ENCODE data around the gene CENPU. TPM values are rescaled to one million over a fixed set of nuclear protein-coding genes. Genes with fewer than 3 reads are reported as not detected.
"Not testable (repeated sequence)": the region's sequence is repeated elsewhere in the genome, so short reads cannot be mapped to it uniquely, and the experiment has no call there.

CENPU gene
- total RNA-seq, 2 donors from 2014 or later, result 2.6 to 15.5 TPM

- no peaks in the 10 kb centered on the region for H3K9me3 ChIP-seq
- H3K27me3 ChIP-seq (replicated peaks; ENCODE audit: insufficient read depth), result no peaks in the 10 kb centered on the region
- peak; percentile 55 for DNase-seq (ENCODE audit: low spot score)
- H3K27ac ChIP-seq, result peak overlapping the region; percentile 88 to 92
- H3K36me3 ChIP-seq, result no peaks in the 10 kb centered on the region
- intact Hi-C loops (cut with DNase I), result loop anchor here (5.0 to 10.0 kb wide), 2 partner anchors 80 to 348 kb away; partner anchors contain the start of gene ACSL1
- no peak for TF ChIP-seq POLR2A (IDR thresholded peaks at IDR 0.05)
- no peak for TF ChIP-seq CTCF (IDR thresholded peaks at IDR 0.05)
- no peak for TF ChIP-seq POLR2AphosphoS5 (IDR thresholded peaks at IDR 0.05)
- no peak overlapping the region for H3K4me3 ChIP-seq
- 58% methylated on average over 4 of the region's 4 CpGs for WGBS
- H3K4me1 ChIP-seq (replicated peaks), result peaks cover 24% of the 10 kb centered on the region
Measured at GRCh38 chr4:184747034-184747830, 13.3 kb upstream of the CENPU start.

GRCh38 chr4:184745831-184746795 lies 12.2 kb upstream of the CENPU start:
- Histone ChIP-seq H3K27me3 (replicated peaks; ENCODE audit: insufficient read depth) (no peaks in the 10 kb centered on the region), H3K36me3 (no peaks in the 10 kb centered on the region), H3K27ac (peak overlapping the region; percentile 88 to 92), H3K4me3 (peak overlapping the region in 1 of 2 donors; percentile 2), H3K4me1 (replicated peaks) (peaks cover 24% of the 10 kb centered on the region), H3K9me3 (no peaks in the 10 kb centered on the region)
- peak; percentile 92 for DNase-seq (ENCODE audit: low spot score)
- intact Hi-C loops (cut with DNase I), result loop anchor here (5.0 to 10.0 kb wide), 2 partner anchors 81 to 349 kb away; partner anchors contain the start of gene ACSL1
- TF ChIP-seq POLR2A (IDR thresholded peaks at IDR 0.05) (no peak), POLR2AphosphoS5 (IDR thresholded peaks at IDR 0.05) (peak; percentile 97), CTCF (IDR thresholded peaks at IDR 0.05) (peak; percentile 47 to 94 (median 86))
- 4% methylated on average over 10 of the region's 10 CpGs for WGBS

DNA sequence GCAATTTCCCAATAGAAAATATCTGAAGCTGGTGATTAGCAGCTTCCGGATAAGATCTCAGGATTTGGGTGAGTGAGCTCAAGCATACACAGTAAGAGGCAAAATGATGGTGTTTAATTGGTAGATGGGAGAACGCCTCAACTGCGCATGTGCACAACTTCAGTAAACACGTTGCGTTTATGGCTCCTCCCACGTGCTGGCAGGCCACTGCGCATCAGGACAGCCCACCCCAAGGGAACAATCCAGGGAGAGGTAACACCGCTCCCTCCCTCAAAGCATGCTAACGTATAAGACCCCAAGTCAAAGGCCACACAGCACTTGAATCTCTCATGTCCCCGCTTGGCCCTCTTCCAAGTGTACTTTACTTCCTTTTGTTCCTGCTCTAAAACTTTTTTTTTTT lies 10.3 kb upstream of the CENPU start:
- 83% methylated on average over 10 of the region's 10 CpGs for WGBS
- no peak for DNase-seq (ENCODE audit: low spot score)
- TF ChIP-seq POLR2AphosphoS5 (IDR thresholded peaks at IDR 0.05) (no peak), POLR2A (IDR thresholded peaks at IDR 0.05) (no peak), CTCF (IDR thresholded peaks at IDR 0.05) (no peak)
- Histone ChIP-seq H3K9me3 (no peaks in the 10 kb centered on the region), H3K27me3 (replicated peaks; ENCODE audit: insufficient read depth) (no peaks in the 10 kb centered on the region), H3K4me1 (replicated peaks) (peaks cover 24% of the 10 kb centered on the region), H3K27ac (no peak overlapping the region), H3K4me3 (no peak overlapping the region), H3K36me3 (no peaks in the 10 kb centered on the region)
- intact Hi-C loops (cut with DNase I), result loop anchor here (10.0 kb wide), 1 partner anchor 351 kb away; no protein-coding TSS in a partner anchor

DNA sequence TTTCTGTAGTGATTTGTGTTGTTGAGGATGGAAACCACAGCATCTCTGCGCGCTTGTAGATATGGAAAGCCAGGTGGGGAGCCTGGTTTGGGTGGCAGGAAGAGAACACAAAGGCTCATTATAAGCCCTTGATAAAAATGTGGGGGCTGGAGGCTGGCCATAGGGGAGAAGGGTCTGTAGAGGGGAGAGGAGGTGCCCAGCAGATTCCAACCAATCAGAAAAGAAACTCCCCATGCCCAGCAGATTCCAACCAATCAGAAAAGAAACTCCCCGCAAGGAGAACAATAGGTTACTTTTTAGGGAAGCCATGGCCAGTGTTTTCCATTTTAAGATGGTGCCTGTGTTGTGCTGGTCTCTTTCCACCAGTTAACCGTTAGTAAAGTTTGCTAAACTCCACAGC lies 9.8 kb upstream of the CENPU start:
- no peaks in the 10 kb centered on the region for H3K27me3 ChIP-seq (replicated peaks; ENCODE audit: insufficient read depth)
- no peak for DNase-seq (ENCODE audit: low spot score)
- TF ChIP-seq POLR2AphosphoS5 (IDR thresholded peaks at IDR 0.05) (no peak), CTCF (IDR thresholded peaks at IDR 0.05) (no peak), POLR2A (IDR thresholded peaks at IDR 0.05) (no peak)
- no peak overlapping the region for H3K27ac ChIP-seq
- intact Hi-C loops (cut with DNase I), result loop anchor here (2.0 to 10.0 kb wide), 2 partner anchors 241 to 351 kb away; no protein-coding TSS in a partner anchor
- H3K9me3 ChIP-seq, result no peaks in the 10 kb centered on the region
- peaks cover 24% of the 10 kb centered on the region for H3K4me1 ChIP-seq (replicated peaks)
- no peaks in the 10 kb centered on the region for H3K36me3 ChIP-seq
- WGBS, result 95% methylated on average over 4 of the region's 4 CpGs
- no peak overlapping the region for H3K4me3 ChIP-seq

- not testable (repeated sequence) for H3K4me1 ChIP-seq (replicated peaks); H3K36me3 ChIP-seq; H3K27me3 ChIP-seq (replicated peaks; ENCODE audit: insufficient read depth); H3K4me3 ChIP-seq; DNase-seq (ENCODE audit: low spot score); H3K9me3 ChIP-seq; H3K27ac ChIP-seq
- WGBS, result 53% methylated on average over 1 of the region's 1 CpG
- intact Hi-C loops (cut with DNase I), result loop anchor here (2.0 to 10.0 kb wide), 2 partner anchors 243 to 353 kb away; no protein-coding TSS in a partner anchor
Measured at GRCh38 chr4:184741651-184742050, 7.8 kb upstream of the CENPU start.
